DND-41 (cell line): ENCODE data around the gene PCARE.

Experiments used
- CTCF ChIP-seq: IDR thresholded peaks from 2 replicates; pipeline ENCODE4 v1.5.1; 2012; ENCODE audit warnings: borderline replicate concordance, low read length, moderate library complexity, mild to moderate bottlenecking; ENCODE audit not compliant: poor library complexity, severe bottlenecking; ENCODE audit errors: extremely low read depth
- EZH2 ChIP-seq: IDR thresholded peaks from 3 replicates; pipeline ENCODE4 v1.6.1; 2012; ENCODE audit warnings: borderline replicate concordance, low read depth, mild to moderate bottlenecking, moderate library complexity, low read length, inconsistent platforms; ENCODE audit not compliant: severe bottlenecking

GRCh38 chr2:29063056-29063455, 11.3 kb downstream of the PCARE start:
- TF ChIP-seq EZH2 (no peak), CTCF (no peak)
